Measurements from ENCODE around the gene SMIM26. TPM values are rescaled to one million over a fixed set of nuclear protein-coding genes. Genes with fewer than 3 reads are reported as not detected.

The SMIM26 gene
- 109 and 115 TPM in 2 replicates for total RNA-seq

GRCh38 chr20:18566892-18567738 lies at the start of gene SMIM26:
Gene SMIM26 (plus strand): TSS chr20:18567432. CDS start chr20:18567479, 47 bp downstream.

GRCh38 chr20:18587665-18588573 lies 20.7 kb downstream of the SMIM26 start, which contains the start of gene DTD1:
Gene DTD1 (plus strand): TSS chr20:18588054. CDS start chr20:18588073, 19 bp downstream.

Other genes with a start within 250 kb of the SMIM26 start
- gene DZANK1, start 100.4 kb upstream of the SMIM26 start, total RNA-seq = 0.46 and 0.65 TPM in 2 replicates
- gene POLR3F, start 100.0 kb upstream of the SMIM26 start, total RNA-seq = 11.6 and 14.0 TPM in 2 replicates
- 12.0 and 12.8 TPM in 2 replicates for gene RBBP9, start 70.2 kb upstream of the SMIM26 start, total RNA-seq
- 41.9 and 43.9 TPM in 2 replicates for gene SEC23B, start 59.5 kb upstream of the SMIM26 start, total RNA-seq
- 104 and 117 TPM in 2 replicates for gene DTD1, start 20.6 kb downstream of the SMIM26 start, total RNA-seq
- gene SCP2D1, start 246.4 kb downstream of the SMIM26 start, total RNA-seq = not detected in 2 replicates

All from epithelial cell of umbilical artery (primary cell).